Activated T-cell treated with anti-CD3 and anti-CD28 coated beads, Interleukin-2, amount 50 U/mL, for 48 hours (primary cell): ENCODE results near the gene CHRM2.
"Not testable (repeated sequence)": the region's sequence is repeated elsewhere in the genome, so short reads cannot be mapped to it uniquely, and the experiment has no call there.

Experiments used
- DNase-seq, 2 experiments: peaks; one replicate each; pipeline ENCODE4 v3.0.0-alpha.2; 2020

The CHRM2 gene

DNA sequence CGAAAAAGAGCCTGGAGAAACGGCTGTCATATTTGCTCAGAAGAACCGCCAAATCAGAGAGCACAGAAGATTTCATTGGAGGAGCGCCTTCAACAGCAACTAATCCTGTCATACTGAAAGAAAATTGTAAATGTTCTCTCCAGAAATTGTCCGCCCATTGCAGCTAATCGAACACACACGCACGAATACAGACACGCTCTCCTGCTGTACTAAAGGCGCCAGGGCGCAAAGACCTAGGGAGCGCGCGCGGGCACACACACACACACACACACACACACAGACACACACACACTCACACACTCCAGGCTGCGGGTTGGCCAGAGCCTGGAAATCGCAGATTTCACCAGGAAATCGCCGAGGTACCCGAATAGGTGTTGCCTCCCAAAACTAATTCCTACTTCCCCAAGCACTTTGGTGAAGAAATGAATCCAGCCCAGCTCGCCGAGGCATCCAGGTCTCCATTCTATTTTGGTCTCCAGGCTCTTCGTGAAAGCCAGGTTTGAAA is at the start of gene CHRM2:
TSS of gene CHRM2 (plus strand) at position 157 of the 505 bp plus-strand sequence. CDS start 146,214 bp downstream, outside the sequence.
- no peak for DNase-seq

DNA sequence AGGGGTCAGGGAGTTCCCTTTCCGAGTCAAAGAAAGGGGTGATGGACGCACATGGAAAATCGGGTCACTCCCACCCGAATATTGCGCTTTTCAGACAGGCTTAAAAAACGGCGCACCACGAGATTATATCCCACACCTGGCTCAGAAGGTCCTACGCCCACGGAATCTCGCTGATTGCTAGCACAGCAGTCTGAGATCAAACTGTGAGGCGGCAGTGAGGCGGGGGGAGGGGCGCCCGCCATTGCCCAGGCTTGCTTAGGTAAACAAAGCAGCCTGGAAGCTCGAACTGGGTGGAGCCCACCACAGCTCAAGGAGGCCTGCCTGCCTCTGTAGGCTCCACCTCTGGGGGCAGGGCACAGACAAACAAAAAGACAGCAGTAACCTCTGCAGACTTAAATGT is 37.1 kb upstream of the CHRM2 start:
- DNase-seq: not testable (repeated sequence)

DNA sequence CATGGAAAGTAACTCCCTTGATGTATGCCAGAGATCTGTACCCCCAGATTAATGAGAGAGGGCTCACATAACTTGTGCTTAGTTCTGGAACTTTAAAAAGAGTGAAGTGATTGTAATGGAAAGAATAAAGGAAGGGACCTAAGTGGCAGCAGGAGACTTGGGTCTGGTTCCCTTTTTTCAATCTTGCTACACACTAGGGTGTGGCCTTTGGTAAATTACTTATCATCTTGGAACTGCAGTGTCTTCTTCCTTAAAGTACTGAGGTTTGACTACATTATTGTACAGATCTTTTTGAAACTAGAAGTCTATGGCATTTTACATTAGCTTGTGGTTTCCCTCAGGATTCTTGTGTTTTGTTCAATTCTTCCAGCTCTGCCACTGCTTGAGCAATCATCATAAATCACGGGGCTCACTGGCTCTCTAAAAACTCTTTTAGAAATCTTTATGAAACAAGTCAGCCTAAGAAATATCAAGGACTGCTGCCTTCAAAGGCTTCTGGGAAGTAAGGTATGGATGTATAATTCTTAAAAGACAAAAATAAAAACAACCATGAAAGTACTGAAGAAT is 22.5 kb upstream of the CHRM2 start:
- no peak for DNase-seq

DNA sequence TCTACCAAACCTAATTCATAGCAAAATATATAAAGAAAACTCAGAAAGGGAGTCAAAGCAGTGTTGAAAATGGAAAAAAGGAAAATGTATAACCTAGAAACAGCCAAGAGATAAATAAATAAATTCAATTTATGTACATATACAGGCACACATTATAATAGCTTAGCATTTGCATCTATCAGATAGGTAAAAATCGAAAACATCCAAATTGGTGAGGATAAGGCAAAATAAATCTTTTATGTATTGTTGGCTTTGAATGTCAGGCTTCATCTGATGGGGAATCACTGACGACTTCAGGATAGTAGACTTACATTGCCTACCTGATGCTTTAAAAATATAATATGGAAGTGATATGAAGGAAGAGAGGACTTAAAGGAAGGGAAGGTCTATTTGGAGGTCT is 20.6 kb upstream of the CHRM2 start:
- DNase-seq: no peak

DNA sequence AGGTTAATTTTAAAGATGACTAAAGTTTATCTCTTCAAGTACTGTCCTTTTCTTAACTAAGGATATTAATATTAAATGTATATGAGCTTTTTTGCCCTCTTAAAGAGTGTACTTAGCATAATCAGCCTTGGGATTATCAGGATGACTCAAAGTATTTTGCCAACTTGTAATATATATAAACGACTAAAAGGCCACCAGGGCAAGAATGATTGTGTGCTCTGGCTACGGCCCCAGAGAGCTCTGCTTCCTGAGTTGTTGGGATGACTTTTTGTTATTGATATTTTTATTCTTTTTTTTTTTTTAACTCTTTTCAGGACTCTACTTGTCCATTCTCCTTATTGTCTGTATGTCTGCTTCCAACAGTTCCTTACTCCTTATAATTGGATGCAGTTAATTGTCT is 14.8 kb upstream of the CHRM2 start:
- no peak for DNase-seq

DNA sequence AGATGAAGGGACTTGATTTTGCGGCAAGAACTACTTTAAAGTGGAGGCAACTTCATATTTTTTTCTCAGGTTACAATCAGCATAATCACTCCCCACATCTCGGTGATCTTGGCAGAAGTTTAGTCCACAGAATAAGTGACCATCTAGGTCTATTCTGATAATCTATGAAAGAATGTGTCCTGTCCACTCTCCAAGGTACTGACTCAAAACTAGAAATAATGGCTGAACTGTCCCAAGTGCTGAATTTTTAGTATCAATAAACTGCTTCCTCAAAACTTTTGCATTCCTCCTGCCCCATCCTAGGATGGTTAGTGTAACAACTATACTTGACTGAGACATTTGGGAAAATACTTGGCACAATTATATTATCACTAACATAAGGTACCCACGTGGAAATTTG is 10.9 kb upstream of the CHRM2 start:
- no peak for DNase-seq

DNA sequence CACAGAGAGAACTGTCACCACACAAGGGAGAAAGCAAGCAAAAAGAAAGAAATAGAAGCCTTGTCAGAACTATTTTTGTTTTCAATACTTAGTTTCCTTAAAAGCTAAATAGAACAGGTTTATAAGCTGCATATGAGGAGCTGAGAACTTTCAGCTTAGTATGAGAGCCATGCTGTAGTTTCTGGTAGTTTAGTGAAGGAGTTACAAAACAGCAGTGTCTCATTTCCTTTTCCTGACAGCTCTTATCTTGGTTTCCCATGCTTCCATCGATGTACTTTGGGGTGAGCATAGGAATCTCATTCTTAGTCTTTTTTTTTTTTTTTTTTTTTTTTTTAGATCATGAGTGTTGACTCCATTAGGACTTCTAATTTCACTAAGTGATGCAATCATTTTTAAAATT is 8.6 kb upstream of the CHRM2 start:
- DNase-seq: no peak

DNA sequence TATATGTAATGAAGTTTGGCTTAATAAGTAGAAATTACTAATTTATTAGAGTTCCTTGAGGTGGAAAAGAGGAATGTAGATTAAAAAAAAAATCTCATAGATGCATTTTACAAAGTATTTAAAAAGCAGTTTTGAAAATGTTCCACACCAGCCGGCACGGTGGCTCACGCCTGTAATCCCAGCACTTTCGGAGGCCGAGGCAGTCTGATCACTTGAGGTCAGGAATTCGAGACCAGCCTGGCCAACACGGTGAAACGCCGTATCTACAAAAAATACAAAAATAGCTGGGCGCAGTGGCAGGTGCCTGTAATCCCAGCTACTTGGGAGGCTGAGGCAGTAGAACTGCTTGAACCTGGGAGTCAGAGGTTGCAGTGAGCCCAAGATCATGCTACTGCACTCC is 3.2 kb upstream of the CHRM2 start:
- no peak for DNase-seq

DNA sequence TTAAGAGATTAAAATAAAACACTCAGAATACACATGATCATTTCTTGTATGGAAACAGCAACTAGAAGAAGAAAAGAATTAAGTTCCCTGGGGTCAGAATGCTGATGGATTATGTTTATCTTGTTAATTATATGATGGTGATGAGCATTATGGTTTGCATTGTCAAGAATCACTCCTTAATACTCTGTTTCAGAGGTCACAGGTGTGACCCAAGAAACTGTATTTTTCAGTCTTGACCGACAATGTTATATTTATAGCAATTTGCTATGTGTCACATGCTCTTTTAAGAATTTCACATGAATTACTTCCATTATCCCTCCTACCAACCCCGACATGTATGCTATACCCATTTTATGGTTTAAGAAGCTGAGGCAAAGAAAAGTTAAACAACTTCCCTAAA is 2.7 kb upstream of the CHRM2 start:
- DNase-seq: no peak

DNA sequence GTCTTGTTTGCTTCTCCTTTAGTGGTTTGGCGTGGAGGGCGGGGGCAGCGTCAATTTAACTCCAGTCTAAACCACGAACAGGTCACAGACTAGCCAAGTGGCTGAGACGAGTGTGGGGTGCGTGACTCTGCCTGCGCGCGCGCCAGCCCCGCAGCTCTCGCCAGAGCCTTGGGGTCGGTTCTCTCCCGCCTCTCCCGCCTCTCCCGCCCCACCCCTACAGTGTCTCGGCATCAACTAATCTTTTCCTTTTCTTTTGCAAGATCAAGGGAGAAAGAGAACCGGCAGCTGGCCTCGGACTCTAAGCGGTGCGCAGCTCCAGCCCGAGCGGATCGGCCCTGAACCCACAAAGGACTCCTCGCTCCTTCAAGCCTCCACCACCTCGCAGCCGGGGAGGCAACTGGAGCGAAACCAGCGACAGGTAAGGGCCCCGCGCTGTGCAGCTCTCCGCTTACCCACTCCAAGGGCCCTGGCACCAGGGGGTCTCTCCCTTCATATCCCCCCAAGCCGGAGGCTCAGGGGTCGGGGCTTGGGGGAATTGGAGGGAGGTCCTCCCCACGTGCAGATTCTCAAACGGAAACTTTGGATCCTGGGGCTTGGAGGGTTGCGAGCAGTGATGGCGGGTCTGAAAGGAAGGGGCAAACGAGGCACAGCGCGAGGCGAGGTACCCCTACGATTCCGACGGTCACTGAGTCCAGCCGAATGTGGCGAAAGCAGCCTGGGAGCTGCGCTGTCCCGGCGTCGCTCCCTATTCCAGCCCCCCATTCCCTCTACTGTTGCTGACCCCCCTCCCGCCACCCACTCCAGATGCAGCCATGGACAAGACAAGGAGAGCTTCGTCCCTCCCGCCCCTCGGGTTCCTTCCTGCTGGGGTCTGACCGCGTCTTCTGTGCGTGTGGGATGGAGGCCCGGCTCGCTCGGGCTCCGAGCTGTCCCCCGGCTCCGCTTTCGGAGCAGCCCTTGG is 829 bp downstream of the CHRM2 start:
- no peak for DNase-seq

DNA sequence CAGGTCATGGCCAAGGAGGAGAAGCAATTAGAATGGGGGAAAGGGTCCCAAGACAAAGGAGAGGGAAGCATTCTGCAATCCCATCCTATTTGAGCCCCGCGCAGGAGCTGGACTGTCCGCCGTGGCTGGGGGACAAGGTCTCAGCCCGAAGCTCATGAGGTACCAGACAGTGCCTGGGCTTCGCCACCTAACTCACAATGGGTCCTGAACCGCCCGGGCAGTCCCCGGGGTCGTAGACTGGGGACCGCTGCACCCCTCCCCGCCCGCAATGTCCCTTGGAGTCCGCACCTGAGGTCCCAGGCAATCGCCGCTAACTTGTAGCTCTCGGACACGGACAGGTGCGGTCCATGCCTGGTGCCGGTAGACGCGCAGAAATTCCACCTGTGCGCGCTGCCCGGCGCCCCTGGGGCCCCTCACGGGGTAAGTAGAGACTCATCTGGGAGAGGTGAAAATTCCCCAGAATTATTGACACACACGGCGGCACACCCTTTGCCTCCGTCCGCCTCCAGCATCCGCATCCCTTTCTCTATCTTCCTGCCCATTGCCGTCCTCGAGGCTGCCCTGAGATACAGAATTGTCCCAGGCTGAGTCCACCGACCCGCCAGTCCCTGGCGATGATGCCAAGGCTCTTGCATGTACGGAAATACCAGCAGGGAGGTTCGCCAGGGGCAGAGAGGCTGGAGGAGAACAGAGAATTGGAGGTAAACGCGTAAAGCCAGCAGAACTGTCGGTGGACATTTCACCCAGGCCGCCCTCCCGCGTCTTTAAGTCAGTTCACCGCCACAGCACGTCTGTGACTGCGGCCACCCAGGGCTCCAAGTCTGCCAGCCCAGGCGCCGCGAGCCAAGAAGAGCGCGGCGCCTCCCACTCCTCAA is 1.8 kb downstream of the CHRM2 start:
- DNase-seq: no peak

DNA sequence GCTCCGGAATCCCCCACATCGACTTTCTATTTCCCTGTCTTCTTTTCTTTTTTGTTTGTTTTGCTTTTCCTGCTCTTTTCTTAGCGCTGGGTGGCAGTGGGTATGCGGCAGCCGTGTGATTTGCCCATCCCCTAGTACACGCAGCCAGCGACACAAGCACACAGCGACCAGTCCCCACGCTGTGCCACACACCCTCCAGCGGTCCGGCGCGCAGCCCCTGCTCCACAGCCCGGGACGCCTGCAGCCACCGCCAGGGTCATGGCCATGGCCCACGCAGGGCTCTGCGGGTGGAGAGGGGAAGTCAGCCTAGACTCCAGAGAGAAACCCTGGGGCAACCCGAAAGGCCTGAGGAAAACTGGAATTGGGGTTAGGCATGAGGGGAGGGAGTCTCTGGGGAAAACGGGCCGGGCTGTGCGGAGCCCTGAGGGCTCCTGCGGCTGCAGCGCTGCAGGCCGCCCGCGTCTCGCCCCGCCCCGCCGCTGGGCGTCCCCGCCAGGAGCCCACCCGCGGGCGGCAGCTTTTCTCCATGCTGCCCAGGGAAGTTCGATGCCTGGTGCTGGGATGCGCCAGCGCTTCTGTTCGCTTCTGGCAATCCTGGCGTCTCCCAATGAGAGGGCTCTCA is 2.5 kb downstream of the CHRM2 start:
- DNase-seq: no peak

DNA sequence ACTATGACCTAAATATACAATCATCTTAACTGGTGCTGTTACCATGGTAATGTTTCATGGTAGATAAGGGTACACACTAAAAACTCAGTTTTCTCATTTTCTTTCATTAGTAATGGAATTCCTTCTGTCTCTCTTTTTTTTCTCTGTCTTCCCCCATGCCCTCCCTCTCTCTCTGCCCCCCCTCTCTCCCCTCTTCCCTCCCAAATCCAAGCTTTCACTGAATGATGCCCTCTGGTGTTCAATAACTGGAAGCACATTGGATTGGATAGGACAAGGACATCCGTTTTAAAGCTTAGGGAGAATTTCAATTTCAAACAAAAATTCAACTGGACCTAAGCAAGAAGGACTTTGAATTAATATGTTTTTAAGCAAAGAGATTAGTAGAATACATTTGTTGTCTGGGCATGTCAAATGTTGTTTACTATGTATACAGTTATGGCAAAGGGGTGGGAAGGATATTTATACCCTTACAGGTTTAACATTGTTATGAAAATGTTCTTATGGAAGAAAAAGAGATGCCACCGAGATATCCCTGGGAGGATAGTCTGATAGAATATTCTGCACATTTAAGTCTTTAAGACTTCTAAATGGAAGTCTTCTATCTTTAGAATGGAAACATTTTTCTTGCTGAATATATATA is 6.1 kb downstream of the CHRM2 start:
- DNase-seq: no peak

DNA sequence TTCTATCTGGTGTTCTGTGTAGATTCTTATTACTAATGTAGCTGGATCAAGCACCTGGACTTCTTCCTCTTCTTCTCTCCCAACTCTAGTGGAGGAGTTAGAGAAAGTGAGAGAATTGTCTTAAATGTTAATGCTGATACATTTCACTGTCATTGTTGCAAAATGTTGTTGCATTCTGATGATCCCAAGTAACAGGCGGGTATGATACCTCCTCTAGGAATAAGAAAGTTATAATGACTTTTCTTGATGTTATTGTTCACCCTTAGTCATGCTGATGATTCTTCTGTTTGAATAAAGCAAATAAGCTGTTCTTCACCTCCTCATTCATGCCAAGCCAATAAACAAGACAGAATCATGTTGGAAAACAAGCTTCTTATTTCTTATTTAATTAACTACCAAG is 9.1 kb downstream of the CHRM2 start:
- no peak for DNase-seq

DNA sequence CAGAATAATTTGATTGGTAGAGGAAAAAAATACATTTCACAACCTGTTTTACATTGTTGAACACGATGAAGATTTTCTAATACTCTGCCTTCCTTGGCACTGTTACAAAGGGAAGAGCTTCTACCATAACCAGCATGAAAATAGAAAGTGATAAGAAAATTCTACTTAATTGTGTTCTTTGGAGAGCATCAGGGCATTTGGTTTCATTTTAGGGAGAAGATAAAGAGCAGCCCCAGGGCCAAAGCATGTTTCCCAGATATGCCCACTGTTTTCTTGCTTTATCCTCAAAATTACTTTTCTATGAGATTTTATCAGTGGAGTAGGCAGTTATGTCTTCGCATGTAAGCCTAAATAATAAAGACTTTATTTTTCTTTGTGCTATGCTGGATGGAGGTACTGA is 9.5 kb downstream of the CHRM2 start:
- no peak for DNase-seq

DNA sequence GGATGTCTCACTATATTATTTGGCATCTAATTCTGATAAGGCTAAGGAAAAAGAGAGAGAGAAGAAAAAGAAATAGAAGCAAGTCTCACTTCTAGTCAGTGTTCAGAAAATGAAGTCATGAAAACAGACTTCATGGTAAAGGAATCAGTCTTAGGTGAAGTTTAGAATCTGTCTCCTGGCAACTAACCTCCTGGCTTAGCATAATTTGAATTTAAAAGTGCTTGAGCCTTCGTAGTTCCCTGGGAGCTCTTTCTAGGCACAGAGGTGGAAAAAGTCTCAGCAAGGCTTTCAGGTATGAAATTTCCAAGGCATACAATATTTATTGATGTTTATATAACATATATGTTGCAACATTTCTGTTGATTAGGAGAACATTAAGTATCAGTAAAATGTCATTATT is 10.4 kb downstream of the CHRM2 start:
- DNase-seq: no peak

DNA sequence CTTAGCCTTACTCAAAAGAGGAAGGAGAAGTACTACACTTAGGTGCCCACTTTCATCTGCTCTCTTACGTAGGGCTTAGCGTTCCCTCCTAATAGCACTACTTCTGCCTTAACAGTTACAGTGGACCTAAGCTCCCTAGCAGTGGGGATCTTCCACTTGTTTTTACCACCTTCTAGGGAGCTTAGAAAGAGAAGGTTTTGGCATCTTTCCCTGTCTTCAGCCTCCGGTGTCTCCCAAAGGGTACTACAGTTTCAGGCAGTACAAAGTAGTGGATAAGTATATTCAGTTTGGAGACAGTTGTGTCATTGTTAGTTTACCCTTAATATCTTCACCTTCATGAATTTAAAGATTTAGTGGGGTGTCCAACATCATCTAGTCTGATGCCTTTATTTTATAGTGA is 14.6 kb downstream of the CHRM2 start:
- no peak for DNase-seq

DNA sequence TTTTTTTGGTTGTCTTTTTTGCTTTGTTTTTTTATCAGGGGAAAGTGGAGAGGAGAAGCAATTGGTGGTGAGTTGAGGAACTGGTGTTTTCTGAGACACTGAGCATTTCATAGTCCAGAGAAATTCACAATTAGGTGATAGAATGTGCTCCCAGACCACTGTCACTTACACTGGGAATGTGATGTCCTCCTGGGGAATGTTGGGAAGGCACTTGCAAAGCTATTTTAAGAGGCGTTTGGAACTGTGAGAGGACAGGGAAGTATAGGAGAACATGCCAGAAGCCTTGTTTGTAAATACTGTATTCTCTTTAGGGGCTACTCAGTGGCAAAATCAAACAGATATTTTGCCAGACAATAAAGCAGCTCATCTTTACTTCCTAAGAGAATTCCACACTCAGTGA is 16.0 kb downstream of the CHRM2 start:
- no peak for DNase-seq

DNA sequence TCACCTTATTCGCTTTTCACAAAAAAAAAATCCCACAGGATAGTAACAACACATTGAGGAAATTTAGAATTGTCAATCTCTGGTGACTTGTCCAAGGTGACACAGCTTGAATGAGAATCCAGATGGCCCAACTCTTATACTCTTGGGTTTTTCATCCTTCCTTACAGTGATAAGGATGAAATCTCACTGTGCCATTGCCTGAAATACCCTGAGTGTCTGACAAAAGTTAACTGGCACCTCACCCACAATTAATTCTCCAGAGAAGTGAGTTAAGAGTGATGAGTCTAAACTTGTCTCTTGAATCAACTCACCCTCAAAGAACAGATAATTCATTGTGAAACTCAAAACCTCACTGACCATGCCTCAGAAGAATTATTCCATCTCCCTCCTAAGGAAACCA is 18.9 kb downstream of the CHRM2 start:
- no peak for DNase-seq

DNA sequence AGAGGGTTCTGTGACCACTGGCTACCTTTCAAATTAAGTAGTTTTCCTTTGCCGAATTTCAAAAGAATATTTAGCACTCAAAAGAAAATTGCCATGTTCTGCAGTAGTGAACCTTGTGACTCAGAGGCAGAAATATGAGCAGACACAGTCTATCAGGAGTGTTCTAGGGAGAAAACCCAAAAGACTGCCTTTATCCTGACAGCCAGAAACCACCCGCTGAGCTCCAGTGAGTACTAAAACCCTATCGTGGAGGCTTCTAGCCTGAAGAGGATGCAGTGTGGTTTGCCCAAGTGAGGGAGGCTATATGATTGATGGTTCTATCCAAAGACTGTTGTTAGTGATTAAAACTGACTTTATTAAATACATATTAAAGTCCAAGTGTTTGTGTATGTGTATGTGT is 21.9 kb downstream of the CHRM2 start:
- no peak for DNase-seq

DNA sequence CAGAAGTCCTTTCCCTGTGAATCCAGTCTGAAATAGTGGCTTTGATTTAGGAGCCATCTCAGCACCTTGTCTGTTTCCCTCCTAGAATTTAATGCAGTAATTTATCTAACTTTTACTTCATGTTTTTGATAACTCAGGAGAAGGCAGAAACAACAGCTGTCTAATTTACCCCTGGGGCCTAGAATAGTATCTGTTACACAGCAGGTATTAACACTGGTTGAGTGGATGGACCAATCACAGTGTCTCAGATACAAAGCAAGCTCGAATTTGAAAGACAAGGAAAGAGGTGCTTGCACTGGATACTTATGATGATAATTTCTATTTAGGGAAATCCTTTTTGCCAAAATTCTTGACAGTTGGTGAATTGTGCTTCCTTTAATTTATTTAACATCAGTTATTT is 23.4 kb downstream of the CHRM2 start:
- DNase-seq: no peak

DNA sequence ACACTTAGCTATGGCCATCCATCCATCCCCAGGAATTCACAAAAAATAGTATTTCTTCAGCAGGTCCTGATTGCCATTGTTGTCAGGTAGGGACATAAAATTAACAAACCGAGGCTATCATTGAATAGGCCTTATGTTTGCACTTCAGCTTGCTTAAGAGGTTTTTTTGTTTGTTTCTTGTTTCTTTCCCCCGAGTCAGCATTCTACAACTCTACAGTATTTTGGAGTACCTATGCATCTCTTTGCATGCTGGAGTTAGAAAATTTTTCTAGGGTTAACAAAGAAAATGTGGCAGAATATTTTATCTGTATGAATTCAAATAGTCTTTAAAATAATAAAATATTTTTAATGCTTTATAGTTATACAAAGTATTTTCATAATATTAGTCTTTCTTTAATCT is 26.3 kb downstream of the CHRM2 start:
- DNase-seq: no peak
